ENCODE measurements around the gene GLRA3. TPM values are rescaled to one million over a fixed set of nuclear protein-coding genes. Genes with fewer than 3 reads are reported as not detected.
"Not testable (repeated sequence)": the region's sequence is repeated elsewhere in the genome, so short reads cannot be mapped to it uniquely, and the experiment has no call there.

Gene GLRA3
- under 1 TPM in 1 of 2 donors, not detected in 1; 0.03 TPM for total RNA-seq
- under 1 TPM in 4 of 6 donors, not detected in 2; 0.03 to 0.11 (median 0.06) TPM for polyA plus RNA-seq (ENCODE audit: insufficient read length in 6 of 6)
- long read RNA-seq, donor 1, result 0 reads
- long read RNA-seq, donor 2, result 0 reads
- long read RNA-seq, donor 3, result 0 reads
- long read RNA-seq, donor 4, result 0 reads
- long read RNA-seq, donor 5, result 0 reads
- long read RNA-seq, donor 6, result 0 reads
- long read RNA-seq, donor 7, result 0 reads
- long read RNA-seq, donor 8, result 0 reads
- long read RNA-seq, donor 9, result 0 reads
- long read RNA-seq, donor 10, result 0 reads
- long read RNA-seq, donor 11, full-length matches to known transcripts, result 6 of 13 reads
- long read RNA-seq, donor 11, partial matches to known transcripts, result 7 of 13 reads
- long read RNA-seq, donor 11, other reads (novel, unspliced or antisense), result 0 of 13 reads
- long read RNA-seq, donor 12, result 0 reads

DNA sequence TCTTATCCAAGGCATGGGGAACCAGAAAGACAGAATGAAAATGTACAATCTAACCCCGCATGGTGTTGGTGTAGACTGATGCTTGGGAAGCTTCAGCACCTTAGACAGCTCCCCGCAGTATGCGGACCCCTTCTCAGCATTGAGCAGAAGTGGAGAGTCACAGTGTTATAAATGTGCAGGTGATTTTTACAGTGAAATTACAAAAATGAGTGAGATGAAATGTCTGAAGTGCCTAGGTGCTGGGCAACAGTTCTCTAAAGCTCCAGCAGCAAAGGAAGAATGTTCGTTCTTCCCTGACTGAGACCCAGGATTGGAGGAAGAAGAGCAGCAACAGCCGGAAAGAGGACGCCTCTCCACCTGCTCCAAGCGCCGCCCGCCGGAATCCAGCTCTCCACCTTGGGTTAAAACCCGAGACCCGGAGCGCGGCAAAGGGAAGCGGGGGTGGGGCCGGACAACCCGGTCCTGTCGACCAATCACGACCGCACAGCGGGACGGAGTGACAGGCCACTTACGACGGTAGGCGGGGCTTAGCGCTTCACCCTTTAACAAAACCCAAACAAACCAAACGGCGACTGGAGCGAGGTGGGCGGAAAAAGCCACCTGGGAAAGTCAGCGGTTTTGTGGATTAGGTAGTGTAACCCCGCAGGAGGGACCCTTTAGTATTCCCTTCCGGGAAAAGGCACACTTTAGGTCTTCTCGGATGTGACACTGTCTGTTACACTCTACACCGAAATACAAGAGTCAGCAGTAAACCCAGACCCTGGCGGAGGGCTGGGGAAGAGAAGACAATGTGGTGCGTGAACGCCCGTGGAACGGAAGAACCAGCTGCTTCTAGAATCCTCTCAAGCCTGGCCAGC is at the start of gene GLRA3:
Gene GLRA3 (minus strand): TSS at position 403 of the 857 bp plus-strand sequence. CDS start 436 bp downstream, outside the sequence.
- Histone ChIP-seq H3K4me1 (no peaks in the 10 kb centered on the region), H3K9me3 (no peaks in the 10 kb centered on the region), H3K27ac (no peak within 1 kb of the TSS), H3K36me3 (no peaks in the 10 kb centered on the region), H3K4me3 (peak within 1 kb of the TSS; percentile 7 to 24), H3K27me3 (peaks cover 0 to 10% of the 10 kb centered on the region in 2 donors)
- peak; percentile 52 to 83 (median 60) for DNase-seq
- intact Hi-C loops (cut with DNase I), result no loop called here
- TF ChIP-seq, protein P1, sequence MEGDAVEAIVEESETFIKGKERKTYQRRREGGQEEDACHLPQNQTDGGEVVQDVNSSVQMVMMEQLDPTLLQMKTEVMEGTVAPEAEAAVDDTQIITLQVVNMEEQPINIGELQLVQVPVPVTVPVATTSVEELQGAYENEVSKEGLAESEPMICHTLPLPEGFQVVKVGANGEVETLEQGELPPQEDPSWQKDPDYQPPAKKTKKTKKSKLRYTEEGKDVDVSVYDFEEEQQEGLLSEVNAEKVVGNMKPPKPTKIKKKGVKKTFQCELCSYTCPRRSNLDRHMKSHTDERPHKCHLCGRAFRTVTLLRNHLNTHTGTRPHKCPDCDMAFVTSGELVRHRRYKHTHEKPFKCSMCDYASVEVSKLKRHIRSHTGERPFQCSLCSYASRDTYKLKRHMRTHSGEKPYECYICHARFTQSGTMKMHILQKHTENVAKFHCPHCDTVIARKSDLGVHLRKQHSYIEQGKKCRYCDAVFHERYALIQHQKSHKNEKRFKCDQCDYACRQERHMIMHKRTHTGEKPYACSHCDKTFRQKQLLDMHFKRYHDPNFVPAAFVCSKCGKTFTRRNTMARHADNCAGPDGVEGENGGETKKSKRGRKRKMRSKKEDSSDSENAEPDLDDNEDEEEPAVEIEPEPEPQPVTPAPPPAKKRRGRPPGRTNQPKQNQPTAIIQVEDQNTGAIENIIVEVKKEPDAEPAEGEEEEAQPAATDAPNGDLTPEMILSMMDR (IDR thresholded peaks at IDR 0.05), result no peak
- peak; percentile 98 for ATAC-seq

GRCh38 chr4:174874898-174875297 is 45.9 kb upstream of the GLRA3 start:
- H3K9me3 ChIP-seq, result no peaks in the 10 kb centered on the region
- H3K27me3 ChIP-seq, result no peaks in the 10 kb centered on the region
- H3K27ac ChIP-seq, result no peak overlapping the region
- ATAC-seq (no peak), DNase-seq (no peak)
- TF ChIP-seq, protein P1 (IDR thresholded peaks at IDR 0.05), result no peak
- no peaks in the 10 kb centered on the region for H3K36me3 ChIP-seq
- H3K4me1 ChIP-seq, result no peaks in the 10 kb centered on the region
- intact Hi-C loops (cut with DNase I), result no loop called here
- no peak overlapping the region for H3K4me3 ChIP-seq

- Histone ChIP-seq H3K9me3 (no peaks in the 10 kb centered on the region), H3K36me3 (no peaks in the 10 kb centered on the region), H3K27me3 (no peaks in the 10 kb centered on the region), H3K4me3 (no peak overlapping the region), H3K4me1 (no peaks in the 10 kb centered on the region), H3K27ac (no peak overlapping the region)
- intact Hi-C loops (cut with DNase I), result no loop called here
- DNase-seq (peak in 1 of 4 donors; percentile 2), ATAC-seq (peak; percentile 57)
- TF ChIP-seq, protein P1 (IDR thresholded peaks at IDR 0.05), result no peak
Observed at GRCh38 chr4:174873931-174874330, 44.9 kb upstream of the GLRA3 start.

DNA sequence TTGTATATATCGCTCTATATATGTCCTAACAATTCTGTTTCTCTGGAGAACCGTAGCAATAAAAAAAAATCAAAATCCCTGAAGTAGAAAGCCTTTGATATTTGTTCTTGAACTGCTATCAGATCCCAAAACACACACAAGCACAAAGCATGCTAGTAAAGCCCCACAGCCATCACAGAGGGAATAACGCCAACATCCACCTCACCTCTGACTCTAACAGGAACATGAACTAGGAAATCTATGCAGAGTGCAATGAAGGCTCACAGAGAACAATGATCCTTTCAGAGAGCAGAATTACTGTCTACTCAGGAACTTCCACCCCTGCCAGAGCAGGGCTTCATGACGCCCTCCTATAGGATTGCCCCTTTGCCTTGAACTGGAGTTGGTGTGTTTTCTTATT is 44.1 kb upstream of the GLRA3 start:
- H3K36me3 ChIP-seq, DNase-seq: not testable (repeated sequence)

DNA sequence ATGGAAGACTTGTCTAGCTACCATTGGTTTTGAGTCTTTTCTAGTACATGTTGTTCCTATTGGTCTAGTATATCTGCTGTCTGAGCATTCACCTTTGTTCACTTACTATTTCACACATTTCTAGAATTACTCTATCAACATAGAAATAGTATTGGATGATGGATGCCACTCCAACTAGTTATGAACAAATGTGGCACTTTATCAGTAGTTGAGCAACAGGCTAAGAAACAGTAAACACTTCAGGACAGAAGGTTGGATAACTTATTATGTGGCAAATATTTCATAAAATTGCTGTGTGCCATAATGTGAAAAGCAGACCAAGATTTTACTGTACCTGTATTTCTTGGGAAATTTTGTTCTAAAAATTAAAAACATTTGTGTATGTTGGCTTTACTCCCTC is 42.4 kb upstream of the GLRA3 start:
- H3K27ac ChIP-seq, result no peak overlapping the region
- intact Hi-C loops (cut with DNase I), result no loop called here
- ATAC-seq (peak; percentile 75), DNase-seq (peak in 1 of 4 donors; percentile 4)
- H3K4me1 ChIP-seq, result no peaks in the 10 kb centered on the region
- H3K9me3 ChIP-seq, result no peaks in the 10 kb centered on the region
- H3K27me3 ChIP-seq, result no peaks in the 10 kb centered on the region
- TF ChIP-seq, protein P1 (IDR thresholded peaks at IDR 0.05), result no peak
- H3K4me3 ChIP-seq, result no peak overlapping the region
- no peaks in the 10 kb centered on the region for H3K36me3 ChIP-seq

More for the DNA sequence above, 44.1 kb upstream of the GLRA3 start:
- H3K9me3 ChIP-seq; ATAC-seq; H3K4me3 ChIP-seq; H3K4me1 ChIP-seq; H3K27me3 ChIP-seq; H3K27ac ChIP-seq; intact Hi-C loops (cut with DNase I): not testable (repeated sequence)
